Amniotic epithelial cell (primary cell): ENCODE data around the gene MKLN1.

ENCODE experiments used
- DNase-seq: peaks from one replicate; pipeline ENCODE4 v3.0.0-alpha.2; 2010; ENCODE audit warnings: low read depth

The MKLN1 gene

DNA sequence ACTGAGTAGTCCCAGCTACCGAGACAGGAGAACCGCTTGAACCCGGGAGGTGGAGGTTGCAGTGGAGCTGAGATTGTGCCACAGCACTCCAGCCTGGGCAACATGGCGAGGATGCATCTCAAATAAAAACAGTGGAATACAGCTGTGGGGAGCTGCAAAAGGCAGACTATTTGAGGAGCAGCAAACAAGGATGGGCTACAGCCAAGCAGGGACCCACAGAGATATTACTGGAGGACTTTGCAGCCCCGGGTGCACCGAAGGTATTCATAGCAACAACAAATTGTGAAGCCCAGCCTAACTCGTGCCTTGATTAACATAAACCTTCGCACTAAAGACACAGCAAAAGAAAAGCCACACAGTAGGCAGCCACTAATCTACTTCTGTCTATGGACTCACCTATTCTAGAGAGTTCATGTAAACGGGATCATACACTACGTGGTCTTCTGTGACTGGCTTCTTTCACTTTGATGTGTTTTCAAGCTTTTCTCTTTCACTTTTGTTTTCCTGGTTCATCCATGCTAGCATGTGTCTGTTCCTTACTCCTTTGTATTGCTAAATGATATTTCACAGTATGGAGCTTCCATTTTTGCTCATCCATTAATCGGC, 194.8 kb downstream of the MKLN1 start:
- DNase-seq: peak; percentile 36

DNA sequence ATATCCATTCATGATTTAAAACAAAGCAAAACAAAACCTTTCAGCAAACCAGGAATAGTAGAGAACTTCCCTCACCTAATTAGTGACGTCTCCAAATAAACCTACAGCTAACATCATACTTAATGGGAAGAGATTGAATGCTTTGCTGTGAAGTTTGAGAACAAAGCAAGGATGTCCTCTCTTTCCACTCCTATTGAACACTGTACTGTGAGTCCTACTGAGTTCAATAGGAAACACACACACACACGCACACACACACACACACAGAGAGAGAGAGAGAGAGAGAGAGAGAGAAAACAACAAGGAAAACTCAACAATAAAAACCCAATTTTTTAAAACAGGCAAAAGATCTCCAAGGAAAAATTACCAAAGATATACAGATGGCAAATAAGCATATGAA, 196.4 kb downstream of the MKLN1 start:
- DNase-seq: no peak

DNA sequence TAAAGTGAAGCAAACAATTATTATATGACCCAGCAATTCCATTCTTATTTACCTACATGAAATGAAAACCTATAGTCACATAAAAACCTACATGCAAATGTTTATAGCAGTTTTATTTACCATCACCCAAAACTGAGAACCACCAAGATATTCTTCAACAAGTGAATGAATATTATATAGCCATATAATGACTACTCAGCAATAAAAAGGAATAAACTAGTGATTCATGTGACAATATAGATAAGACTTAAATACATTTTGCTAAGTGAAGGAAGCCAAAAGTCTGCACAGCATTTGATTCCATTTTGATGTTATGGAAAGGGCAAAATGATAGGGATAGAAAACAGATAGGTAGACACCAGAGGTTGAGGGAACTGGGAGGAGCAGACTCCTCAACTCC, 197.0 kb downstream of the MKLN1 start:
- DNase-seq: no peak

DNA sequence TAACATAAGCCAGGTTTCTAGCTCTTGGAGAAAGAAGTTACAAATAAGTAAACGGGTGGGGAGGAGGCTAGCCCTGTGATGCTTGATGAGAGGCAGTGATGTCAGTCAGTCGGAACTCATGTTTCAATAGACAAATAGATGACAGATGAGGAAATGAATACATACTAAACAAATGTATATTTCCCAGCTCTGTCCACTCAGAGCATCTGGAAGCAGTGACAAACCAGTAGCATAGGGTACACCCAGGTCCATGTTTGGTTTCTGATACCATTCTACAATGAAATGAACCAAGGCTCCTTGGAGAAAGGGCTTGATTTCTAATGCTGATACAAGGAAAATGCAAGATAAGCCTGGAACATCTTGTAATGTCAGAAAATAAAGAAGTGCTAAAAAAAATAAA, 198.1 kb downstream of the MKLN1 start:
- DNase-seq: no peak

DNA sequence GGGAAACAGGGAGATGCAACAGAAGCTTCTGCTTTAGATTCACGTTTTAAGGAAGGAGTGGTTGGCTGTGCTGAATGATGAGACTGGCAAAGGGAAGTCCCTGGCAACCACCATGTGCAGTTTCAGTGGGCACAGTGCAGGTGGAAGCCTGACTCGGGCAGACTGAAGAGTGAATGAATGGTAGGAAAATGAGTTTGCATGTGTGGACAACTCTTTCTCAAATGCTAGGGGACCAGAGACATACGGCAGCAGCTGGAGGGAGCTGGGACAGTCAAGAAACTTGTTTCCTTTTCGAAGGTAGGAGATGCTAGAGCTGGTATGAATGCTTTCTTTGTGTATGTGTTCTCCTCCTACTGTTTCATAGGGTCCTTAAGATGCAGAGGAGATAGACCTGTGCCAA, 199.8 kb downstream of the MKLN1 start:
- DNase-seq: no peak

DNA sequence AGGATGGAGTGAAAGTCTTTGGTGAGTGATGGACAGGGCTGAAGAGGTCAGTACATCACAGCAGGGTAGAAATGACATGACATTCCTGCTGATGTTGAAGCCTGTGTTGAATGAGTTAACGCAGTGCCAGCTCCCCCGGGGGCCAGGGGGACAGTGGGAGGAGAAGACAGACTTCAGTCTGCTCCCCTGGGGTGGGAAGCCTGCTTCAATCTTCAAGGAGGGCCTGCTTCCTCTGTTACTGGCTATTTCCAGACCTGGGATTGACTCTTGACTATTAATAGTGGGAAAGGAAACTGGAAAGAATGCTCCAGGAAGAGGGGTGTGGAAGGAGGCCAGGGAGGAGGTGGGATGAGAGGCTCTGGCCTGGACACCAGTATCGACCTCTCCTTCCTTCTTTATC, 201.5 kb downstream of the MKLN1 start:
- DNase-seq: no peak

DNA sequence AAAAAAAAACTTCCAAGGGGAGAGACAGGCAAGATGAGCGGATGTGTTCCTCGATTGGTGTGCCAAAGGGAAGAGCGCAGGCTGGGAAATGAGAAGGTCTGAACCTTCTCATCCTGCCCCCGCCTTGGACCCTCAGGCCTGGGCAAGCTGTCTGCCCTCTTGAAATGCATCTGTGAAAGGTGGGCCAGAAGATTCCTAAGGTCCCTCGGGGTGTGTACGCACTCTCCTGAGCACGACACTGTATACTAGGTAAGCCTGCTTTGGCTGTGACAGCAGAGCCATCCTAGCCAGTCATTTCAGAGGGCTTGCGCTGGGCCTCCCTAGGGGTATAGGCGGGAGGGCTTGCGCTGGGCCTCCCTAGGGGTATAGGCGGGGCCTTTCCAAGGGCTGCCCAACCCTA, 201.9 kb downstream of the MKLN1 start:
- DNase-seq: no peak

DNA sequence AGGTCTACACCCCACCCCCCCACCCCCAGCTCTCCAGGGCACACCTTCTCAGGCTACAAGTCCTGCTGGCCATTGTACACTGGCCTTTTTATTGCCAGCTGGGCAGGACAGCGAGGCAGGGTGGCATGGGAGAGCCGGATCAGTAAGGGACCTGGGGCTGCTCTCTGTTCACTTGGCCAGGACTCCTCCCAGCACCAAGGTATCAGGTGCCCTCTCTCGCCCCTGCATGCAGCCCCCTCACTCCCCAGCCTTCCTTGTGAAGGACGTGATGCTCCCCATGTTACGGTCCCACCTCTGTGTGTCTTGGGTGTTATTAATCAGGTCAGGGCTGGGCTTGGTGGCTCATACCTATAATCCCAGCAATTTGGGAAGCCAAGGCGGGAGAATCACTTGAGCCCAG, 202.5 kb downstream of the MKLN1 start:
- DNase-seq: no peak

DNA sequence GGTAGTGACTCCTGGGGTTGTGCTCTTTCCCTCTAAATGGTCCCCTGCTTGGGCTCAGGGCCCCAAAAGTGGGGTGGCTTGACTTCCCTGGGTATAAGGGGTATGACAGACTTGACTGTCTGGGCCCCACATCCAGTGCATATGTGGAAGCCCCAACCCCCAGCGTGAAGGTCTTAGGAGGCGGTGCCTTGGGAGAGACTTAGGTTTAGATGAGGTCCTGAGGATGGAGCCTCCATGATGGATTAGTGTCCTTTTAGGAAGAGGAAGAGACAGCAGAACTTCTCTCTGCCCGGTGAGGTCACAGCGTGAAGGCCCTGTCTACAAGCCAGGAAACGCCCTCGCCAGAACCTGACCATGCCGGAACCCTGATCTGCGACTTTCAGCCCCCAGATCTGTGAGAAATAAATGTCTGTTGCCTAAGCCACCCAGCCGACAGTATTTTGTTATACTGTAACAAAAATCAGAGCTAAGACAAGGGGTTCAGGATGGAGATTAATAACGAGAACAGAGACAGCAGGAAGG, 205.0 kb downstream of the MKLN1 start:
- no peak for DNase-seq

DNA sequence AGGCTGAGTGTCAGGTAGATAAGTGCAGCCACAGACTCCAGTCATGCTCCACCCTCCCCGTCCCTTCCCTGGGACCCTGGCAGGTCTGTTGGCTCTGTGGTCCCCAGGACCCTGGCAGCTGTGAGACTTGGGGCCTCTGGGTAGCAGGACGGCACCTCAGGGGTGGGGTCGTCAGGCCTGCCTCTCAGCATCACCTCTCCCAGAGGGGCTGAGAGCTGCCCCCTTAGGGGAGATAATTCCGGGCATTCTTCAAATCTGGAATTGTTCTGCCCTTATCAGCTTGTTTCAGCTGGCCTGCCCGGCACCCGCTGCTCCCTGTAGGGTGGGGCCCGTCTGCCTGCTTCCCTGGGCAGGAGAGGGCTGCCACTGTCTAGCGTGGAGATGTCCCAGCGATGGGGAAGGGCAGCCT, 205.5 kb downstream of the MKLN1 start:
- no peak for DNase-seq

DNA sequence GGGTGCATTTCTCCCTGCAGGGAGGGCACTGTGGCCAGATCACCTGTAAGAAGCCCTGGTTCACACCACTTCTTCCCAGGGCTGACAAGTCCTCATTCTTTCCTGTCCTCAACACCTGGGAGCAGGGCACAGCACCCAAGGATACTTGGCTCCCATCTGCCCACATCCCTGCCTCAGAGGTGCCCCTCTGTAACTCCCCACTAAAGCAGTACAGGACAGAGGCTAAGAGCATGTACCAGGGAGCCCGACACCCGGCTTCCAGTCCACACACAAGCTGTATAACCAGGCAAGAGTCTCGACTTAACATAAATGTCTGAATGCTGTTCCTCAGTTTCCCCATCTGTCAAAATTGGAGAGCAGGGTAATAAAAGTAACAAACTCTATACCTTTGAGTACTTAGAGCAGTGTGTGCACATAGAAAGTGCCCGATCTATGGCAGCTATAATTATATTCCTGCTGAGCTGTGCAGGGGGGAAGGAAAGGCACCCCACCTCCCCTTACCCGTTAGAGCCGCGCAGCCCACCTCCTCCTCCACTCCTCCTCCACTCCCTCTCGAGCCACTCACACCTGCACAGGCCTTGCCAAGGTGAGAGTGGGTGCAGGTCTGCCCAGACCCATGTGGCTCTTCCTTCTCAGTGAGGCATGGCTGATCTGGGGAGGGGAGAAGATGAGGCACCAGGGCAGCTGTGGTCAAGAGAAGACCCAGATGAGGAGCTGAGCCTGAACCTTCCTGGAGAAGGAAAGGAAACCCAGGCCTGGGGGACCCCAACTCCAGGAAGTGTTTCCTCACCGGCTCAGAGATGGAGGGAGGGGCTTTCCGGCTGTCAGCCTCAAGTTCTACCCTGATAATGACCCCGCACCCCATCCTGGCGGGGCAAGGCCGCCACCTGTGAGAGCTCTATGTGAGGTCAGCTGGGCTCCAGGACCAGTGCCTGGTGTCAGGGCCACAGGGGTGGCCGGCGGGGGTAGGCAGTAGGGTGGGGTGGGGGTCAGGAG, 206.2 kb downstream of the MKLN1 start:
- DNase-seq: no peak

DNA sequence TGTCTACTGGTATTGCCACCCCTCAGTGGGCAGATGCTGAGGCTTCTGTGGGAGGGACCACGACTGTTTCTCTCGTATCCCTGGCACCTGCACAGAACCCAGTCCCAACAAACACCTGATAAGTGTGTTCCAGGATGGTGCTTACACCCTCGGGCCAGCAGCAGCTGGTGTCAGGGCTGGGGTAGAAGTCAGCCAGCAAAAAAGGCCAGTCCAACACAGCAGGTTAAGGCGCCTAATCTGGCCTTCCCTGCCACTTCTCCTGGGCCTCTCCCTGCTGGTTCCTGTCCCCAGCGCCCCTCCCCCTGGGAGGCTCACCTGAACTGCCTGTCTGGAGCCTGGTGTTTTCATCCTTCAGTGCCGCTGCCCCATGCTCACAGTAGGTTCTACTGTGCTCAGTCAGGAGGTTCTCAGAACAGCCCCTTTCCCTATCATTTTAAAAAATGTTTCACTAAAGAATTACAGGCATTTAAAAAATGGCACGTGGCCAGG, 208.7 kb downstream of the MKLN1 start:
- DNase-seq: no peak

DNA sequence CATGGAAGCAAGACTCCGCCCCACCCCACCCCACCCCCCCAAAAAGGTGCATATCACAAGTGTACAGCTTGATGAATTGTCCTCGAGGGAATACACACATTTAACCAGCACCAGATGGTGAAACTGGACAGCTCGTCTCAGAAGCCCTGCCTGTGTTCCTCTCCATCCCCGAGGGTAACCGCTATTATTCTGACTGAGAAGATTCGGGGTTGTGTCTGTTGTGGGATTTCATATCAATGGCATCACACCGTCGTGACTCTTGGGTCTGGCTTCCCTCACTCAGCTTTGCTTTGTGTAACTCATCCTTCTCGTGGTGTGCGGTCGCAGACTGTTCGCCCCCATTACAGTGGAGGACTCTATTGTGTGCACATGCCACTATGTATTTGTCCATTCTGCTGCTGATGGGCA, 209.9 kb downstream of the MKLN1 start:
- DNase-seq: peak; percentile 44

DNA sequence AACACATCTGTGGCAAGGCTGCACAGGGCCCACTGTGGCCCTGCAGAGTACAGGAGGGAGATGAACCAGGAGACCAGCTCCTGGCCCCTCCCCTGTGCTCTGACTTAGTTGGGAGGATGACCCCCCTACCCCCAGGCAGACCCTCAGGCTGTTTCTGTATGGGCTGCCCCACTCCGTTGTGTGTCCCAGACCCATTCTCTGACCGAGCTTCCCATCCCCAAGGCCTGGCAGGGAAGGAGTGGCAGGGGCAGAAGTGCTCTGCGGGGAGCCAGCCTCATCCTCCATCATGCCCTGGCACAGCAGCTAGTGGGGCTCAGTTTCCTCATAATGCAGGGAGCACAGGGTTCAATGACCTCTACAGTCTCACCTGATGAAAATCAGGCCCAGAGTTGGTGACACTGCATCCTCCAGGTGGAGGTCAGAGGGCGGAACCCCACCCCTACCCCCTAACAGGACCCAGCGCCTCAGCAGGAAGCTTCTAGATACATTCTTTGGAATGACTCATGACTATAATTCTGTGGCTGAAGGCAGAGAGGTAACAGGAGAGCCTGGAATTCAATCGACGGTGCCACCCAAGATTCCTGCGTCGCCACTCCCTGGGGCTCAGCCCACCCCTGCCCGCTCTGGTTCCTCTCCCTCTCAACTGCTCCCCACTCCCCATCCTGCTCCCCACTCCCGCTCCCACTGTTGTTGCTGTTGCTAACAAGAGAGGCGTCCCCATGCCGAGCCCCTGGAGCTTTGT, 210.6 kb downstream of the MKLN1 start:
- peak; percentile 48 for DNase-seq

DNA sequence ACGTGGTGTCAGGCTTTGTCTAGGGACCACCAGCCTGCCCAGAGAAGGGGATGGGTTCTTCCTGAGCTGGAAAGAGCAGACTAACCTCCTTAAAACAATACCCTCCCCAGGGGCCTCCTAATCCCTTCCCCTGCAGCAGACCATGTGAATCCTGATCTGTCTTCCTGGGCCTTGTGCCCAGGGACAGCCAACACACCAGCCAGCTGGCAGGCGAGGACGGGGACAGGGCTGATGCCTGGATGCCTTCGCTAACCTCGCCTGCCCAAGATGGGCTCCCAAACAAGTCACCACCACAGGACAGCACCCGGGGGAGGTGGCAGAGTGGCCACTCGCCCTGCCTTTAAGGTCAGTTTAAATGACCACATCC, 211.1 kb downstream of the MKLN1 start:
- DNase-seq: no peak

DNA sequence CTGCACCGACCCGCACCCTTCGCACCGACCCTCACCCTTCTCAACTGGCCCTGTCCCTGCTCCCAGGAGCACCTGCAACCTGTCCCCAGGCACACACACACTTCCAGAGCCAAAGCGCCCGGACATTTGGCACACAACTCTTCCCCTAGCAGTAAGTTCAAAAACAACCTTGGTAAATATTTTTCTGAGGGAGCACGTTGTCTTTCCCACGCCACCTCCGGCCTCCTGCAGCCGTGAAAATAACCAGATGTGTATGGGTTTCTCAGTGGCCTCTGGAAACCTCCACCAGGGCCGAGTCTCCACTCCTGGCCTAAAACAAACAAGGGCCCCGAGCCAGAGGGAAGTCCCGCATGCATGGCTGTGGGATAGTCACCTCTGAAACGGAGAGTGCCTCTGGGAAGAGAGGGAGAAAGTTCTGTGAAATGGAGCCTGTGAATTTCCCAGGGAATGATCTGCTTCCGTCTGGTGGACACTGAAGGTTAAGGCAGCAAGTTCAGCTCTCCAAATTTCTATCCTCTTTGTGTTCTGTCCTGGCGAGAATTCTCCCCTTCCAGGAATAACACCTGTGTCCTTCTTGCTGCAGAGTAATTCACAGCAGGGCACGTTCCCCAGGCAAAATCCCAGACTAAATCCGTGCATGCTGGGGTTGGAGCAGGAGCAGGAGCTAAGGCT, 213.0 kb downstream of the MKLN1 start:
- DNase-seq: peak; percentile 57

DNA sequence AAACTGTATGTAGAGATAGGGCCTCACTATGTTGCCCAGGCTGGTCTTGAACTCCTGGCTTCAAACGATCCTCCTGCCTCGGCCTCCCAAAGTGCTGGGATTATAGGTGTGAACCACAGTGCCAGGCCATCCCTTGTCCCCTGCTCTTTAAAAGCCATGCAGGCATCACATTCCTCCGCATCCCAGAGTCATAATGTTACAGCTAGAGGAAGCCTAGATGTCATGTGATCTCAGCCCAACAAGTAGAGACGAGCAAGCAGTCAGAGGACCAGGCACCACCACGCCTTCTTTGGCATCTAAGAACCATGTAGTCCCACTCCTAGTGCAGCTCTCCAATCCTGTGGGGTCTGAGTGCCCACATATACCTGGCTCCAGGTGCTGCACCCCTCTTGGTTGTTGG, 215.6 kb downstream of the MKLN1 start:
- DNase-seq: no peak

DNA sequence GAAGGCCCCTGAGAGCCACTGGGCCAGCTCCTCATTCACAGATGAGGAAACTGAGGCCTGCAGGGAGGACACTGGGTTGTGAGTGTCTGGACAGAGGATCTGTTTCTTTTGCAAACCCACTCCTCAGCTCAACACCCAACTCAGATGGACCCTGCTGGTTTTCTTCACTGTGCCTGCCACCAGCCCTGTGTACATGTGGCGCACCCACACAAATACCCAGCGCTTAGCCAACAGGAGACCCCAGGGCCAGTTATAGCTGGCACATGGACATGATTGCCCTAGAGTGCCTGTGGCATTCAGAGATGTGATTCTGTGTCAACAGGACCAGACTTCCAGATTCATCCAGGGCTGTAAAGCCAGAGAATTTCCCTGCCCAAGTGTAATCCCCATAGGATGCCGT, 216.3 kb downstream of the MKLN1 start:
- no peak for DNase-seq

DNA sequence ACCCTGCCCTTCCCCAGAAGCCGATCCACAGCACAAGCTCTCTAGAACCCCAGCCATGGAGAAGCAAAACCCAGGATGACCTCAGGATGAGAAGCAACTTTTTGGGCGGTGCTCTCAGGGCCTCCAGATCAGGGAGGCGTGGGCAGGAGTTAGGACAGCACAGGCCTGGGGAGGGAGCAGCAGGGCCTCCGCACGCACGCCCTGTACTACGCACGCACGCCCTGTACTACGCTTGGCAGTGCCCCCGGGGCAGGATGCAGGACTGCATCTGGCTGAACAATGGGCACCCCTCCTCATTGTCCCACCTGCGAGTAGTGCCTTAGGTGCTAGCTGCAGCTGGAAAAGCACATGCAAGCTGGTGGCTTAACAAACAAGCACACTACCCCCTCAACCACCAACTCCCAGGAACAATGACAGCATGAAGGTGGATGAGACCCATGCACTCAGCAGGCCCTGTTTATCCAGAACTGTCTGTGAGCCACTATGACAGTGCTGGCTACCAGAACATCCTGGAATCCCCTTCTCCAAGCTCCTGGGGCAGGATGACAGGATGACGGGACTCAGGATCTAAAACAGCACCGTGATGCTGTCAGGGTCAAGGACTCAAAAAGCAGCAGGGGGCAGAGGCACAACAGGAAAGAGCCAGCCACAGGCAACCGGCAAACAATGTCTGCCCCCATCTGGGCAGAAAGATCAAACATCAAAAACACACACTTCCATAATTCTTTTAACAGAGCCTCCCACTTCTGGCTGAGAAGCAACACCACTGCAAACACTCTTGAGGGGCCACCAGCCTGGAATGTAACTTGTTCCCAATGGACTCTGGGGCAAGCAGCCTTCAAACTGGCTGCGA, 217.0 kb downstream of the MKLN1 start:
- peak; percentile 34 for DNase-seq

DNA sequence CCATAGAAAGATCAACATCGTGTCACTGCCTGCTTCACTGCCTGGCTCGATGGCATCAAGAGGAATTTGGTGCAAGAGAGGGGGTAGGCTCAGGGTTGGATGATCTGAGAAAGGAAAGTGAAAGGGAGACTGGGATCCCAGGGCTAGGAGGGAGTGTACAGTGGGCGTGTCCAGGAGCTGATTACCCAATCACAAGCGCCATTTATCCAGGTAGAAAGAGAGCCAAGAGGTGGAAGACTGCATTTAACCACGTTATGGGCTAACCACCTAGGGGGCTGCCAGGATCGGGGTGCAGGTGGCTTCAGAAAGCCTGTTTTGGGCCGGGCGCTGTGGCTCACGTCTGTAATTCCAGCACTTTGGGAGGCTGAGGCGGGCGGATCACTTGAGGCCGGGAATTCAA, 218.4 kb downstream of the MKLN1 start:
- peak; percentile 46 for DNase-seq
